ENCODE data around the gene MTERF4. TPM values are rescaled to one million over a fixed set of nuclear protein-coding genes. Genes with fewer than 3 reads are reported as not detected.
A peak's percentile ranks its signal among the peaks of the same experiment; 100 is the strongest.

The MTERF4 gene
- total RNA-seq, 1 donor: 30.0 TPM

GRCh38 chr2:241121008-241121407 is 18.9 kb upstream of the MTERF4 start:
- Histone ChIP-seq H3K27me3 (ENCODE audit: insufficient read depth, low read length) (no peaks in the 10 kb centered on the region), H3K36me3 (ENCODE audit: insufficient read depth, low read length) (no peaks in the 10 kb centered on the region), H3K9me3 (ENCODE audit: low read depth, low read length) (no peaks in the 10 kb centered on the region), H3K4me2 (ENCODE audit: insufficient read depth, low read length) (no peak overlapping the region), H3K4me3 (ENCODE audit: insufficient read depth, low read length) (no peak overlapping the region), H4K20me1 (ENCODE audit: insufficient read depth, low read length) (no peaks in the 10 kb centered on the region), H2AFZ (ENCODE audit: low read length) (no peak overlapping the region), H3K79me2 (ENCODE audit: insufficient read depth, low read length) (no peaks in the 10 kb centered on the region), H3K27ac (ENCODE audit: low read depth, low read length) (no peak overlapping the region), H3K4me1 (ENCODE audit: insufficient read depth, low read length) (no peaks in the 10 kb centered on the region)
- no peak for TF ChIP-seq CTCF (IDR thresholded peaks at IDR 0.05; ENCODE audit: extremely low read depth, low read depth, low read length)
- no peak for DNase-seq (ENCODE audit: insufficient read length, low spot score, missing footprints)

- Histone ChIP-seq H3K36me3 (ENCODE audit: insufficient read depth, low read length) (no peaks in the 10 kb centered on the region), H3K9me3 (ENCODE audit: low read depth, low read length) (no peaks in the 10 kb centered on the region), H4K20me1 (ENCODE audit: insufficient read depth, low read length) (no peaks in the 10 kb centered on the region), H3K27ac (ENCODE audit: low read depth, low read length) (no peak overlapping the region), H2AFZ (ENCODE audit: low read length) (no peak overlapping the region), H3K4me1 (ENCODE audit: insufficient read depth, low read length) (no peaks in the 10 kb centered on the region), H3K4me2 (ENCODE audit: insufficient read depth, low read length) (no peak overlapping the region), H3K4me3 (ENCODE audit: insufficient read depth, low read length) (no peak overlapping the region), H3K79me2 (ENCODE audit: insufficient read depth, low read length) (no peaks in the 10 kb centered on the region), H3K27me3 (ENCODE audit: insufficient read depth, low read length) (no peaks in the 10 kb centered on the region)
- no peak for DNase-seq (ENCODE audit: insufficient read length, low spot score, missing footprints)
- no peak for TF ChIP-seq CTCF (IDR thresholded peaks at IDR 0.05; ENCODE audit: extremely low read depth, low read depth, low read length)
Measured at GRCh38 chr2:241120440-241120839, 18.4 kb upstream of the MTERF4 start.

GRCh38 chr2:241118737-241119505 is 16.8 kb upstream of the MTERF4 start:
- no peak overlapping the region for H3K27ac ChIP-seq (ENCODE audit: low read depth, low read length)
- H3K4me3 ChIP-seq (ENCODE audit: insufficient read depth, low read length): no peak overlapping the region
- TF ChIP-seq CTCF (IDR thresholded peaks at IDR 0.05; ENCODE audit: extremely low read depth, low read depth, low read length): no peak
- no peaks in the 10 kb centered on the region for H3K79me2 ChIP-seq (ENCODE audit: insufficient read depth, low read length)
- no peaks in the 10 kb centered on the region for H3K4me1 ChIP-seq (ENCODE audit: insufficient read depth, low read length)
- H3K36me3 ChIP-seq (ENCODE audit: insufficient read depth, low read length): no peaks in the 10 kb centered on the region
- no peaks in the 10 kb centered on the region for H4K20me1 ChIP-seq (ENCODE audit: insufficient read depth, low read length)
- H3K27me3 ChIP-seq (ENCODE audit: insufficient read depth, low read length): no peaks in the 10 kb centered on the region
- H2AFZ ChIP-seq (ENCODE audit: low read length): no peak overlapping the region
- no peaks in the 10 kb centered on the region for H3K9me3 ChIP-seq (ENCODE audit: low read depth, low read length)
- no peak overlapping the region for H3K4me2 ChIP-seq (ENCODE audit: insufficient read depth, low read length)
- DNase-seq (ENCODE audit: insufficient read length, low spot score, missing footprints): peak; percentile 39

GRCh38 chr2:241116606-241117560 is 14.8 kb upstream of the MTERF4 start:
- Histone ChIP-seq H3K27me3 (ENCODE audit: insufficient read depth, low read length) (no peaks in the 10 kb centered on the region), H3K4me3 (ENCODE audit: insufficient read depth, low read length) (no peak overlapping the region), H4K20me1 (ENCODE audit: insufficient read depth, low read length) (no peaks in the 10 kb centered on the region), H3K79me2 (ENCODE audit: insufficient read depth, low read length) (no peaks in the 10 kb centered on the region), H3K27ac (ENCODE audit: low read depth, low read length) (no peak overlapping the region), H3K4me2 (ENCODE audit: insufficient read depth, low read length) (no peak overlapping the region), H3K36me3 (ENCODE audit: insufficient read depth, low read length) (no peaks in the 10 kb centered on the region), H3K9me3 (ENCODE audit: low read depth, low read length) (no peaks in the 10 kb centered on the region), H2AFZ (ENCODE audit: low read length) (no peak overlapping the region), H3K4me1 (ENCODE audit: insufficient read depth, low read length) (no peaks in the 10 kb centered on the region)
- peak; percentile 44 for DNase-seq (ENCODE audit: insufficient read length, low spot score, missing footprints)
- TF ChIP-seq CTCF (IDR thresholded peaks at IDR 0.05; ENCODE audit: extremely low read depth, low read depth, low read length): no peak
